Tibial artery (tissue), 4 donors: ENCODE measurements around the gene HVCN1.

Source experiments
- DNase-seq, 2 donors: peaks; one replicate each; pipeline ENCODE4 v3.0.0-alpha.2; 2019
- H3K27ac ChIP-seq, 2 donors: fragments of 200-600 bp; sonication (generic) in 1 of 2; 1 replicate in 1 of 2; 2 replicates in 1 of 2; pipeline ENCODE4 v1.5.1; 2018 to 2019; ENCODE audit warnings: mild to moderate bottlenecking in 1 of 2
- H3K27me3 ChIP-seq, 2 donors: fragments of 200-600 bp; sonication (generic) in 1 of 2; one replicate each; pipeline versions ENCODE4 v1.5.1 to v1.6.0; 2016 to 2019
- H3K36me3 ChIP-seq, 3 donors: fragments of 200-600 bp; sonication (generic) in 2 of 3; one replicate each; pipeline ENCODE4 v1.5.1; 2016 to 2019; ENCODE audit warnings: mild to moderate bottlenecking in 2 of 3
- H3K4me1 ChIP-seq, 4 donors: fragments of 200-600 bp; sonication (generic) in 2 of 4; 1 replicate in 3 of 4; 2 replicates in 1 of 4; pipeline ENCODE4 v1.5.1; 2016 to 2019
- H3K4me3 ChIP-seq, 2 donors: fragments of 200-600 bp; sonication (generic) in 1 of 2; 1 replicate in 1 of 2; 2 replicates in 1 of 2; pipeline ENCODE4 v1.5.1; 2018 to 2019; ENCODE audit warnings: mild to moderate bottlenecking in 2 of 2
- H3K9me3 ChIP-seq, 3 donors: fragments of 200-600 bp; sonication (generic) in 1 of 3; one replicate each; pipeline ENCODE4 v1.5.1; 2016 to 2019
- intact Hi-C: fragments of 100-400 bp; cut with DNase I; formaldehyde crosslinking; loops from one replicate; pipeline ENCODE4 v1.15.0; 2023; ENCODE audit warnings: low total_unique reads
- TF ChIP-seq, protein P1 (sequence below), 2 experiments: fragments of 200-600 bp in 1 of 2; fragments of 450-650 bp in 1 of 2; IDR thresholded peaks; one replicate each; pipeline ENCODE4 v1.5.1; 2017 to 2019; ENCODE audit warnings: antibody characterized with exemption in 2 of 2, mild to moderate bottlenecking in 1 of 2, moderate library complexity in 1 of 2

HVCN1 gene

GRCh38 chr12:110677206-110677911 is 11.6 kb downstream of the HVCN1 start:
- no peaks in the 10 kb centered on the region for H3K36me3 ChIP-seq
- no peak overlapping the region for H3K4me3 ChIP-seq
- TF ChIP-seq, protein P1, sequence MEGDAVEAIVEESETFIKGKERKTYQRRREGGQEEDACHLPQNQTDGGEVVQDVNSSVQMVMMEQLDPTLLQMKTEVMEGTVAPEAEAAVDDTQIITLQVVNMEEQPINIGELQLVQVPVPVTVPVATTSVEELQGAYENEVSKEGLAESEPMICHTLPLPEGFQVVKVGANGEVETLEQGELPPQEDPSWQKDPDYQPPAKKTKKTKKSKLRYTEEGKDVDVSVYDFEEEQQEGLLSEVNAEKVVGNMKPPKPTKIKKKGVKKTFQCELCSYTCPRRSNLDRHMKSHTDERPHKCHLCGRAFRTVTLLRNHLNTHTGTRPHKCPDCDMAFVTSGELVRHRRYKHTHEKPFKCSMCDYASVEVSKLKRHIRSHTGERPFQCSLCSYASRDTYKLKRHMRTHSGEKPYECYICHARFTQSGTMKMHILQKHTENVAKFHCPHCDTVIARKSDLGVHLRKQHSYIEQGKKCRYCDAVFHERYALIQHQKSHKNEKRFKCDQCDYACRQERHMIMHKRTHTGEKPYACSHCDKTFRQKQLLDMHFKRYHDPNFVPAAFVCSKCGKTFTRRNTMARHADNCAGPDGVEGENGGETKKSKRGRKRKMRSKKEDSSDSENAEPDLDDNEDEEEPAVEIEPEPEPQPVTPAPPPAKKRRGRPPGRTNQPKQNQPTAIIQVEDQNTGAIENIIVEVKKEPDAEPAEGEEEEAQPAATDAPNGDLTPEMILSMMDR (IDR thresholded peaks at IDR 0.05) = no peak
- peaks cover 0 to 3% (median 0%) of the 10 kb centered on the region in 4 donors for H3K4me1 ChIP-seq
- H3K27ac ChIP-seq = no peak overlapping the region
- DNase-seq = no peak
- intact Hi-C loops = no loop called here
- no peaks in the 10 kb centered on the region for H3K9me3 ChIP-seq
- no peaks in the 10 kb centered on the region for H3K27me3 ChIP-seq

DNA sequence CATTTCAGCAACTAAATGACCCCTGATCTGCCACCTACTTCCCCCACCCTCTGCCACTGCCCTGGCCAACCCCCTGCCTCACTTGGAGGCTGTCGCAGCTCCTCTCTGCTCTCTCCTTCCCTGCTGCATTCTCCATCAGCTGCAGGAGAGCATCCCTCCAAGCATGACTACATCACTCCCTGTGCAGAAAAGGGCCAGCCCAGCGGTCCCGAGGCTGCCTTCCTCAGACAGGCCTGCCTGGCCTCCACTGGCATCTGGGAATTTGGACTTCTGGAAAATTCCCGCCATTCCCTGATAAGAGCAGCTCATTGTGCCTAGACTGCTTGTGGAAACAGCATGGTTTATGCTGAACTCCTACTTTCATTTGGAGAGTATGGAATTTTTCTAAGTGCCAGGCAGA is 12.7 kb downstream of the HVCN1 start:
- H3K27me3 ChIP-seq = no peaks in the 10 kb centered on the region
- H3K9me3 ChIP-seq = no peaks in the 10 kb centered on the region
- H3K27ac ChIP-seq = no peak overlapping the region
- no peaks in the 10 kb centered on the region for H3K36me3 ChIP-seq
- no peak for DNase-seq
- intact Hi-C loops = no loop called here
- TF ChIP-seq, protein P1 (IDR thresholded peaks at IDR 0.05) = no peak
- H3K4me1 ChIP-seq = peaks cover 0 to 3% (median 0%) of the 10 kb centered on the region in 4 donors
- H3K4me3 ChIP-seq = no peak overlapping the region

GRCh38 chr12:110670161-110670701 is 18.7 kb downstream of the HVCN1 start:
- no peak for DNase-seq
- no peak overlapping the region for H3K4me3 ChIP-seq
- intact Hi-C loops = no loop called here
- TF ChIP-seq, protein P1 (IDR thresholded peaks at IDR 0.05) = no peak
- no peak overlapping the region for H3K27ac ChIP-seq
- H3K36me3 ChIP-seq = peaks cover 0 to 6% (median 0%) of the 10 kb centered on the region in 3 donors
- no peaks in the 10 kb centered on the region for H3K4me1 ChIP-seq
- H3K9me3 ChIP-seq = peaks cover 0 to 15% (median 14%) of the 10 kb centered on the region in 3 donors
- H3K27me3 ChIP-seq = no peaks in the 10 kb centered on the region

- Histone ChIP-seq H3K9me3 (peaks cover 0 to 24% (median 21%) of the 10 kb centered on the region in 3 donors), H3K27ac (no peak overlapping the region), H3K4me3 (no peak overlapping the region), H3K4me1 (no peaks in the 10 kb centered on the region), H3K27me3 (no peaks in the 10 kb centered on the region), H3K36me3 (peaks cover 0 to 6% (median 0%) of the 10 kb centered on the region in 3 donors)
- TF ChIP-seq, protein P1 (IDR thresholded peaks at IDR 0.05) = no peak
- intact Hi-C loops = no loop called here
- no peak for DNase-seq
Measured at GRCh38 chr12:110669193-110669502, 19.8 kb downstream of the HVCN1 start.

GRCh38 chr12:110668480-110669192 is 20.3 kb downstream of the HVCN1 start:
- intact Hi-C loops = no loop called here
- H3K27me3 ChIP-seq = no peaks in the 10 kb centered on the region
- no peak overlapping the region for H3K27ac ChIP-seq

More at GRCh38 chr12:110668480-110669192, 20.3 kb downstream of the HVCN1 start:
- Histone ChIP-seq H3K4me1 (no peaks in the 10 kb centered on the region), H3K36me3 (peaks cover 0 to 6% (median 0%) of the 10 kb centered on the region in 3 donors), H3K4me3 (no peak overlapping the region), H3K9me3 (peaks cover 0 to 24% (median 21%) of the 10 kb centered on the region in 3 donors)
- TF ChIP-seq, protein P1 (IDR thresholded peaks at IDR 0.05) = no peak
- no peak for DNase-seq
